Measurements from ENCODE around the gene LILRB3.
"Not testable (repeated sequence)": the region's sequence is repeated elsewhere in the genome, so short reads cannot be mapped to it uniquely, and the experiment has no call there.

Gene LILRB3

GRCh38 chr19:54222474-54223276 lies at the start of gene LILRB3:
Gene LILRB3, minus strand, starts transcription at chr19:54223007. Its CDS starts 31 bp downstream, at chr19:54222976.
- not testable (repeated sequence) for DNase-seq

- DNase-seq = not testable (repeated sequence)
These were observed 49.4 kb upstream of the LILRB3 start for GRCh38 chr19:54272181-54272580.

- DNase-seq = not testable (repeated sequence)
These were observed 48.8 kb upstream of the LILRB3 start for GRCh38 chr19:54271587-54271986.

- DNase-seq = no peak
These were observed 48.3 kb upstream of the LILRB3 start for GRCh38 chr19:54271106-54271505.

- no peak for DNase-seq
These were observed 46.1 kb upstream of the LILRB3 start for GRCh38 chr19:54268936-54269335.

- DNase-seq = peak; percentile 46
These were observed 43.3 kb upstream of the LILRB3 start for GRCh38 chr19:54266133-54266532.

- no peak for DNase-seq
These were observed 39.7 kb upstream of the LILRB3 start for GRCh38 chr19:54262470-54262869.

GRCh38 chr19:54262066-54262465 lies 39.3 kb upstream of the LILRB3 start:
- no peak for DNase-seq

- no peak for DNase-seq
These were observed 34.3 kb upstream of the LILRB3 start, which contains the start of gene LILRB5 for GRCh38 chr19:54257116-54257480. Gene LILRB5, minus strand, starts transcription at chr19:54257273. Its CDS starts 80 bp downstream, at chr19:54257193.

- DNase-seq = no peak
These were observed 33.7 kb upstream of the LILRB3 start for GRCh38 chr19:54256250-54257115.

GRCh38 chr19:54255105-54255775 lies 32.4 kb upstream of the LILRB3 start:
- no peak for DNase-seq

- DNase-seq = no peak
These were observed 31.5 kb upstream of the LILRB3 start for GRCh38 chr19:54254195-54254906.

- no peak for DNase-seq
These were observed 30.8 kb upstream of the LILRB3 start for GRCh38 chr19:54253331-54254194.

GRCh38 chr19:54252845-54253244 lies 30.0 kb upstream of the LILRB3 start:
- DNase-seq = no peak

GRCh38 chr19:54252243-54252642 lies 29.4 kb upstream of the LILRB3 start:
- no peak for DNase-seq

- DNase-seq = no peak
These were observed 25.3 kb upstream of the LILRB3 start for GRCh38 chr19:54248016-54248601.

- no peak for DNase-seq
These were observed 24.5 kb upstream of the LILRB3 start for GRCh38 chr19:54247106-54247930.

GRCh38 chr19:54245936-54246335 lies 23.1 kb upstream of the LILRB3 start:
- no peak for DNase-seq

GRCh38 chr19:54243809-54244208 lies 21.0 kb upstream of the LILRB3 start:
- not testable (repeated sequence) for DNase-seq

- DNase-seq = not testable (repeated sequence)
These were observed 19.8 kb upstream of the LILRB3 start, which contains the start of gene LILRA6 for GRCh38 chr19:54242646-54243045. Gene LILRA6, minus strand, starts transcription at chr19:54242790.

Measured in kidney glomerular epithelial cell (primary cell).